ENCODE results near the gene AP1G1.
"Not testable (repeated sequence)": the region's sequence is repeated elsewhere in the genome, so short reads cannot be mapped to it uniquely, and the experiment has no call there.

The AP1G1 gene

DNA sequence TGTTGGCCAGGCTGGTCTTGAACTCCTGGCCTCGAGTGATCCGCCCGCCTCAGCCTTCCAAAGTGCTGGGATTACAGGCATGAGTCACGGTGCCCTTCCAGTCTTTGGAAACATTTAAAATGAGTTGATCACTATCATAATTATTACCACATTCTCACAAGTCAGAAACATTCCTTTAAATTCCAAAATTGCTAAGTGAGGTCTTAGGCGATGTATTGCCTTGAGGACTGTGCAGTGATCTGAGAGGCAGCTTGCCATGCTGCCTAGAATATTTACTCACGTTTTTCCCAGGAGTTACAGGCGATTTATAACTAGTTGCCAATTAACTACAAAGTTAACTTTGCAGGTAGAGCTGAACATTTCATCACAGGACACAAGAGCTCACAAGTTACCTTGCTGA lies 31.4 kb upstream of the AP1G1 start:
- in situ Hi-C loops (cut with MboI; ENCODE audit: low pct_unique_long_range_greater_than_20kb, low sequenced_read_pairs, unreplicated experiment) = no loop called here

GRCh38 chr16:71837150-71837549 lies 28.5 kb upstream of the AP1G1 start:
- in situ Hi-C loops (cut with MboI; ENCODE audit: low pct_unique_long_range_greater_than_20kb, low sequenced_read_pairs, unreplicated experiment) = no loop called here
- DNase-seq (ENCODE audit: low spot score) = no peak
- no peak for TF ChIP-seq CTCF (IDR thresholded peaks at IDR 0.05; ENCODE audit: extremely low read depth, insufficient read depth, missing control alignments)

More for the DNA sequence above, 31.4 kb upstream of the AP1G1 start:
- DNase-seq (ENCODE audit: low spot score) = no peak
- no peak for TF ChIP-seq CTCF (IDR thresholded peaks at IDR 0.05; ENCODE audit: extremely low read depth, insufficient read depth, missing control alignments)

GRCh38 chr16:71834291-71834690 lies 25.7 kb upstream of the AP1G1 start:
- in situ Hi-C loops (cut with MboI; ENCODE audit: low pct_unique_long_range_greater_than_20kb, low sequenced_read_pairs, unreplicated experiment) = no loop called here
- TF ChIP-seq CTCF (IDR thresholded peaks at IDR 0.05; ENCODE audit: extremely low read depth, insufficient read depth, missing control alignments) = no peak
- DNase-seq (ENCODE audit: low spot score) = no peak

GRCh38 chr16:71832112-71832511 lies 23.5 kb upstream of the AP1G1 start:
- DNase-seq (ENCODE audit: low spot score); in situ Hi-C loops (cut with MboI; ENCODE audit: low pct_unique_long_range_greater_than_20kb, low sequenced_read_pairs, unreplicated experiment): not testable (repeated sequence)

DNA sequence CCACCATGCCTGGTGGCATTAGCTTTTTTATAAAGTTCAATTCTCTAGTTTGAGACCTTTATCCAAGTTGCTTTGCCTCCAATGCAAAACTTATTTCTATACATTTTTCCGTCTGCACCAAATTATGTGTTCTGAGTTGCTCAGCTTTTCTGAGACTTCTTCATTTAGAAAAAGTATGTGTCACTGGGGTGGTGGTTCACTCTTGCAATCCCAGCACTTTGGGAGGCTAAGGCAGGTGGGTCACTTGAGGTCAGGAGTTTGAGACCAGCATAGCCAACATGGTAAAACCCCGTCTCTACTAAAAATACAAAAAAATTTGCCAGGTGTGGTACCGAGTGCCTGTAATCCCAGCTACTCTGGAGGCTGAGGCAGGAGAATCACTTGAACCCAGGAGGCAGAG lies 23.1 kb upstream of the AP1G1 start:
- DNase-seq (ENCODE audit: low spot score); in situ Hi-C loops (cut with MboI; ENCODE audit: low pct_unique_long_range_greater_than_20kb, low sequenced_read_pairs, unreplicated experiment): not testable (repeated sequence)

GRCh38 chr16:71830359-71830758 lies 21.7 kb upstream of the AP1G1 start:
- TF ChIP-seq CTCF (IDR thresholded peaks at IDR 0.05; ENCODE audit: extremely low read depth, insufficient read depth, missing control alignments) = no peak
- DNase-seq (ENCODE audit: low spot score) = no peak
- in situ Hi-C loops (cut with MboI; ENCODE audit: low pct_unique_long_range_greater_than_20kb, low sequenced_read_pairs, unreplicated experiment) = no loop called here

- in situ Hi-C loops (cut with MboI; ENCODE audit: low pct_unique_long_range_greater_than_20kb, low sequenced_read_pairs, unreplicated experiment) = no loop called here
- no peak for DNase-seq (ENCODE audit: low spot score)
- no peak for TF ChIP-seq CTCF (IDR thresholded peaks at IDR 0.05; ENCODE audit: extremely low read depth, insufficient read depth, missing control alignments)
Observed at GRCh38 chr16:71826533-71827017, 17.9 kb upstream of the AP1G1 start.

DNA sequence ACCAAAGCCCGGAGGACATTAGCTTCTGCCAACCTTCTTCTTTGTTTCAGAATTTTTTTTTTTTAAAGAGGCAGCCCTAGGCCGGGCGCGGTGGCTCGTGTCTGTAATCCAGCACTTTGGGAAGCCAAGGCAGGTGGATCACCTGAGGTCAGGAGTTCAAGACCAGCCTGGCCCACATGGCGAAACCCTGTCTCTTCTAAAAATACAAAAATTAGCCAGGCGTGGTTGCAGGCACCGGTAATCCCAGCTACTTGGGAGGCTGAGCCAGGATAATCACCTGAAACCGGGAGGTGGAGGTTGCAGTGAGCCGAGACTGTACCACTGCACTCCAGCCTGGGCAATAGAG lies 8.5 kb upstream of the AP1G1 start:
- DNase-seq (ENCODE audit: low spot score); in situ Hi-C loops (cut with MboI; ENCODE audit: low pct_unique_long_range_greater_than_20kb, low sequenced_read_pairs, unreplicated experiment): not testable (repeated sequence)
